Measurements from ENCODE around the gene PRKCSH.

PRKCSH gene

GRCh38 chr19:11400798-11401197, 34.6 kb upstream of the PRKCSH start:
- no peak overlapping the region for H3K4me3 ChIP-seq (ENCODE audit: low read length, poor library complexity, severe bottlenecking)
- H3K4me2 ChIP-seq (ENCODE audit: low read depth, low read length, poor library complexity, severe bottlenecking), result no peak overlapping the region
- H3K4me1 ChIP-seq (ENCODE audit: insufficient read depth, low read length, poor library complexity, severe bottlenecking), result no peaks in the 10 kb centered on the region
- TF ChIP-seq CTCF (conservative IDR thresholded peaks at IDR 0.05; ENCODE audit: low read length) (no peak), EZH2phosphoT487 (IDR thresholded peaks at IDR 0.05; ENCODE audit: borderline replicate concordance) (no peak)
- no peaks in the 10 kb centered on the region for H3F3A ChIP-seq (ENCODE audit: low read depth)
- H4K20me1 ChIP-seq (ENCODE audit: insufficient read depth, low read length, poor library complexity, severe bottlenecking), result no peaks in the 10 kb centered on the region
- H3K9me2 ChIP-seq (replicated peaks; ENCODE audit: low read depth, low read length), result no peaks in the 10 kb centered on the region
- H2AFZ ChIP-seq (ENCODE audit: low read length), result no peak overlapping the region
- H3K36me3 ChIP-seq (ENCODE audit: insufficient read depth, low read length), result no peaks in the 10 kb centered on the region
- no peaks in the 10 kb centered on the region for H3K9me3 ChIP-seq (ENCODE audit: insufficient read depth, low read depth, low read length)
- no peaks in the 10 kb centered on the region for H3K27me3 ChIP-seq (ENCODE audit: insufficient read depth, low read length, poor library complexity, severe bottlenecking)
- no peak overlapping the region for H3K9ac ChIP-seq (ENCODE audit: low read depth, low read length, poor library complexity, severe bottlenecking)
- no peaks in the 10 kb centered on the region for H3K79me2 ChIP-seq (ENCODE audit: insufficient read depth, low read length)

- no peaks in the 10 kb centered on the region for H3K79me2 ChIP-seq (ENCODE audit: insufficient read depth, low read length)
- H3K4me1 ChIP-seq (ENCODE audit: insufficient read depth, low read length, poor library complexity, severe bottlenecking), result no peaks in the 10 kb centered on the region
- H3F3A ChIP-seq (ENCODE audit: low read depth), result no peaks in the 10 kb centered on the region
- no peaks in the 10 kb centered on the region for H3K9me2 ChIP-seq (replicated peaks; ENCODE audit: low read depth, low read length)
- H3K4me3 ChIP-seq (ENCODE audit: low read length, poor library complexity, severe bottlenecking), result no peak overlapping the region
- no peak for TF ChIP-seq CTCF (conservative IDR thresholded peaks at IDR 0.05; ENCODE audit: low read length)
- no peak for TF ChIP-seq EZH2phosphoT487 (IDR thresholded peaks at IDR 0.05; ENCODE audit: borderline replicate concordance)
- no peak overlapping the region for H3K9ac ChIP-seq (ENCODE audit: low read depth, low read length, poor library complexity, severe bottlenecking)
- H3K36me3 ChIP-seq (ENCODE audit: insufficient read depth, low read length), result no peaks in the 10 kb centered on the region
- H3K4me2 ChIP-seq (ENCODE audit: low read depth, low read length, poor library complexity, severe bottlenecking), result no peak overlapping the region
- no peaks in the 10 kb centered on the region for H3K9me3 ChIP-seq (ENCODE audit: insufficient read depth, low read depth, low read length)
- no peaks in the 10 kb centered on the region for H4K20me1 ChIP-seq (ENCODE audit: insufficient read depth, low read length, poor library complexity, severe bottlenecking)
- H3K27me3 ChIP-seq (ENCODE audit: insufficient read depth, low read length, poor library complexity, severe bottlenecking), result no peaks in the 10 kb centered on the region
- H2AFZ ChIP-seq (ENCODE audit: low read length), result no peak overlapping the region
Observed at GRCh38 chr19:11401808-11402543, 33.5 kb upstream of the PRKCSH start.

- Histone ChIP-seq H3K79me2 (ENCODE audit: insufficient read depth, low read length) (no peaks in the 10 kb centered on the region), H3K4me1 (ENCODE audit: insufficient read depth, low read length, poor library complexity, severe bottlenecking) (no peaks in the 10 kb centered on the region), H3K36me3 (ENCODE audit: insufficient read depth, low read length) (no peaks in the 10 kb centered on the region), H3K4me2 (ENCODE audit: low read depth, low read length, poor library complexity, severe bottlenecking) (no peak overlapping the region), H3K9me2 (replicated peaks; ENCODE audit: low read depth, low read length) (no peaks in the 10 kb centered on the region), H3F3A (ENCODE audit: low read depth) (no peaks in the 10 kb centered on the region), H4K20me1 (ENCODE audit: insufficient read depth, low read length, poor library complexity, severe bottlenecking) (no peaks in the 10 kb centered on the region), H3K9ac (ENCODE audit: low read depth, low read length, poor library complexity, severe bottlenecking) (no peak overlapping the region), H2AFZ (ENCODE audit: low read length) (no peak overlapping the region; the same call in 1 of the 2 replicates), H3K27me3 (ENCODE audit: insufficient read depth, low read length, poor library complexity, severe bottlenecking) (no peaks in the 10 kb centered on the region), H3K9me3 (ENCODE audit: insufficient read depth, low read depth, low read length) (no peaks in the 10 kb centered on the region), H3K4me3 (ENCODE audit: low read length, poor library complexity, severe bottlenecking) (no peak overlapping the region)
- no peak for TF ChIP-seq EZH2phosphoT487 (IDR thresholded peaks at IDR 0.05; ENCODE audit: borderline replicate concordance)
- TF ChIP-seq CTCF (conservative IDR thresholded peaks at IDR 0.05; ENCODE audit: low read length), result no peak
Observed at GRCh38 chr19:11404588-11405222, 30.7 kb upstream of the PRKCSH start.

Measured in Loucy (cell line).